GM19023 (cell line): ENCODE measurements around the gene LRMDA.

Experiments used
- ATAC-seq: cut with Tn5 transposase; IDR thresholded peaks from one replicate; pipeline ENCODE4 v1.9.1; 2021; ENCODE audit warnings: mild to moderate bottlenecking, moderate library complexity; ENCODE audit not compliant: unreplicated experiment

The LRMDA gene

DNA sequence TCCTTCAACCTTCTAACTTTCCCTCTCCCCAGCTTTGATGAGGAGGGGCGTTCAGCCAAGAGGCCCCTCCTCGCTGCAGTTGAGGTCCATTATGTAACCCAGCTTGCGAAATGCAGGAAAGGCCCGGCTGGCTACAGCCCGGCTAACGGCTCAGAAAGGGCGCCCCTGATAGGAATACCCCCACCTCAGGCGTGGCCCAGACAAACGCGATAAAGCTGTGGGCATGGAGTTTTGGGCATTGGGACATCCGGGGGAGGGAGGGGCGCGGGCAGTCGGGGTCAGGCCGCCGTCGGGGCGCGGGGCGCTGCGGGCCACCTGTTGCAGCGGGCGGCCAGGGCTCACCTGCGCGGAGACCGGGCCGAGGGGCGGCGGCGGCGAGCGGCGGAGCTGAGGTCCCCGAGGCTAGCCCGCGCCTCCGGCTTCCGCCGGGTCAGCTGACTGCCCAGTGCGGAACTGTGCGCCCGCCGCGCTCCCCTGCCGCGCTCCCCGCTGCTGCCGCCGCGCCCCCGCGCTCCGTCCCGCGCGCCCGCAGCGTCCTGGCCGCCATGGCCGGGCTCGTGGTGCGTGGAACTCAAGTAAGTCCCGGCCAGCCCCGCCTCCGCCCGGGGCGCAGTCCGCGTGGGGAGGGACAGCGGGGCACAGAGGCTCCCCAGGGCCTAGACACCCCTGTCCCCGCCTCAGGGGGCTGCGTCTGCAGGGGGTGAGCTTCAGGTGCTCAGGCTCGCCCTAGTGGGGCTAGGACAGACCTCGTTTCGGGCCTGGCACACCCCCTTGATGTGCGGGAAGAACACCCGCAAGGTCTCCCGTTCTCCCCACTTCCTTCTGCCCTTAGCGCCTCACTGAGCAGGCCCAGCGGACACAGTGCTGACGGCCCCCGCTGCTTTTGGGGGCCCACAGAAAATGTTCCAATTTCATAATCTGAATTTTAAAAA lies at the start of gene LRMDA:
Gene LRMDA, plus strand, starts transcription at position 445 of the 932 bp plus-strand sequence.
- peak; percentile 50 for ATAC-seq

DNA sequence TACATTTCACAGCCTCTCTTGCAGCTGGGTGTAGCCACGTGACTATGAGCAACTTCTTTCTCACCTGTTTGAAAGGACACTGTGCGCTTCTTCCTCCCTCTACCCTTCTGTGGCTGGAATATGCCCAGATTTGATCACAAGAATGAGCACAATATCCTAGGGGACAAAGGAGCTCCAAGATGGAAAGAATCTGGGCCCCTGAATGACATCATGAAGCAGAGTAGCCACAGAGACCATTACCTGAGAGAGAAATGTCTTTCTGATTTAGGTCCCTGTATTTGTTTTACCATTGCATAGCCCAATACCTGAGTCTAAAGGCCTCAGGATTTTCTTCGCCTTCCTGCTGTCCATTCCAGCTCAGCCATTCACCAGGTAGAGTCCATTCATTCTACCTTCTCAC lies 45.3 kb upstream of the LRMDA start:
- ATAC-seq, result no peak

DNA sequence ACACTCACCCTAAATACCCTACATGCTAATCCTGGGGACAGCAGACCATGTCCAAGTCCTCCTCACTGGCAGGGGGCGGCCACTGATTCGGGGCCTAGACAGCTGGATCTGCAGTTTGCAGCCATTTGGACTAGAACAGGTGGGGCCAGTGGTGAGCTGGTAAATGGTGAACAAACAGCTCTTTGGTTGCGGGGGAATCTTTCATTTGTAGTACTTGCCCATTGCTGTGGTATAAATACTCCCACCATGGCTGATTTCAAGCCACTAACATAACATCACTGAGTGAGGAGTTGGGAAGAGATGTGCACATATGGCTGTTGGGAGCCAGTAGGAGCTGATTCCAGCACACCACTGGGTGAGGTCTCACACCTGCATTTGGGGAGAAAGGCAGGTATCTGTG lies 43.3 kb upstream of the LRMDA start:
- no peak for ATAC-seq

DNA sequence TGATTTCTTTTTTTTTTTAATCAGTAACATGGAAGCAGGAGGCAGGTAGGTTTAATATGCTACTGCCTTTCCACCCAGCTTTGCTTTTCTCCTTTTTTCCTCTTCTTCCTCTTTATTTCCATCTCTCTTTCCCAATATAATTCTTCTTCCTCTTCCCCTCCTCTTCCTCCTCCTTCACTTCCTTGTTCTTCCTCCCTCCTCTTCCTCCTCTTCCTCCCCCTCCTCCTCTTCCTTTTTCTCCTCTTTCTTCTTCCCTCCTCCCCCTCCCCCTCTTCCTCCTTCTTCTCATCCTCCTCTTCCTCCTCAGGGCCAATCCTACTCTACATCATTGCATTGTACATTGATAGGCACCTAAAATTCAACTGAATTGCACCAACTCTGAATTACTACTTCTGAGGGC lies 41.2 kb upstream of the LRMDA start:
- ATAC-seq, result no peak

DNA sequence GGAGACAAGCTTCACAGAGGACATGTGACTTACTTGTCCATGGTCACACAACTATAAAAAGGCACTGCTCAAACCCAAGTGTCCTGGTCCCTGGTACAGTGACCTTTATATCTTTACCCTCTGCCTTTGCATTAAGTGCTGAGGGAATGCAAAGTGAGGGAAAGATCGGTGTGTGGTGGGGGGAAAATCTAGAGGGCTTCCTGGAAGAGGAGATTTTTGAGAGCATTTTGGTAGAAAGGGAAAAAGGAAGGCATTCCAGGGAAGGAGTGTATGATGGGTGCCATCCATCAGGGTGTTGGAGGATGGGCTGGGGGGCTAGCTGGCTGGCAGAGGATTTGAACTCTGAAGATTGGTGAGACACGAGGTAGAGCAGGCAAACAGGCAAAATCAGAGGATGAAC lies 39.2 kb upstream of the LRMDA start:
- ATAC-seq, result no peak

DNA sequence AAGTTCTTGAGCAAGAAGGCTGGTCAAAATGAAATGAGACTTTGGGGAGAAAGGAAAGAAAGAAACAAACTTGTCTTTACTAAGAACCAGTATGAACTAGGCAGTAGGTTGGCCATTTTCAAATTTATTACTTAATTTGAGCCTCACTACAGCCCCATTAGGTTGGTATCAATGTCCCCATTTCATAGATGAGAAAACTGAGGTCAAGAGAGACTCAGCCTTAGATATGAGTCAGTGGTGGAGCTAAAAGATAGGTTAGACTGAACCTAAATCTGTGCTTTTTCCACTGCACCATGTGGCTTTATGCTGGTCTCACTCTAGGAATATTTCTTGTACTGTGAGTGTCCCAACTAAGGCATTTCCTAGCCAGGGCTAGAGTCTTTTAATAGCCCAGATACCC lies 38.7 kb upstream of the LRMDA start:
- no peak for ATAC-seq

DNA sequence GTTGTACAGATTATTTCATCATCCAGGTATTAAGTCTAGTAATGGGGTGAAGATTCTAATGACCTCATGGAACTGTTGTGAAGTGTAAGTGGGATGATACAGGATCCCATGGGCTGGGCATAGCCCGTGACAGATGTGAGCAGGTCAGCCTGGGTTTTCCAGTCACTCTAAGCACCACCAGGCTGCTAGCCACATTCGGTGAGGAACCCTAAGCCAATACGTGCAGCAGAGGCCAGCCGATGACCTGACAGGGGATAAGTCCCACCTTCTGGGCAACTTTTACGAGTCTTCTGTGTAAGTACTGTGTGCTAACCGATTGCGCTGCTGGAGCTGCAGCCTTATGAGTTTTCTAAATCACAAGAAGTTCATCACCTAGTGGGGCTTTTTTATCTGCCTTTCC lies 37.2 kb upstream of the LRMDA start:
- no peak for ATAC-seq

DNA sequence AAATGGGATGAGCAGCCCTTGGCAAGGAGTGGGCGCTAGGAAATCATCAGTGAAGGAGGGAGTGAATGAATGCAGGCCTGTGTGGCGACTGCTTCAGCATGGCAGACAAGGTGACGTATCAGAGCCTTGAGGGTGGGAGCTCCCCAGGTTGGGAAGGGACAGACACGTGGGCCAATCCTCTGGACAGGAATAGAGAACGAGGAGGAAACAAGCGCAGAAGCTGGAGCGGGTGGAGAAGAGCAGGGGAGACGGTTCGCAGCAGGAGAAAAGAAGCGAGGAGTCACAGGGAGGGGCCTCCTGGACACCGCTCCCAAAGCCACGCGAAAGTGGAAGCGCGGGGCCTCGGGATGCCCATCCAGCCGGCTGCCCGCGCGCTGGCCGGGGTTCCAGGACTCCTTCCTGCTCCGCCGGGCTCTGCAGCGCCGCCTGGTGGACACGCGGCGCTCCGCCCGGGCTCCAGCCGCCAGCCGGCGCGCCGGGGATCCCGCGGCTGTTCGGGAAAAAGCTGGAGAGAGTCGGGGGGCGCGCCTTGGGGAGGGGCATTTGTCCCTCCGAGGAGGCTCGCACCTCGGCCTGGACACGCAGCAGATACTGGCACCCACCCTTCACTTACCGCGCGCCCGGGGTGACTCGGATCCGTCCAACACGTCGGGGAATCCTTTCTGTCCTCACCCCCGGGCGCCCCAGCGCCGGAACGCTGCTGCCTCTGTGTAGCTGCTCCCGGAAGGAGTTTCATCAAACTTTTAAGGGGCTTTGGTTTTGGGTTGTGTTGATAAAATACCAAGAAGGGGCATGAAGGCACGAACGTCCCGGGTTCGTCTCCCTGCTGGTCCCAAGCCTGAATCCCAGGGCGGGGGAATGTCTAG lies 36.1 kb upstream of the LRMDA start:
- ATAC-seq, result no peak

DNA sequence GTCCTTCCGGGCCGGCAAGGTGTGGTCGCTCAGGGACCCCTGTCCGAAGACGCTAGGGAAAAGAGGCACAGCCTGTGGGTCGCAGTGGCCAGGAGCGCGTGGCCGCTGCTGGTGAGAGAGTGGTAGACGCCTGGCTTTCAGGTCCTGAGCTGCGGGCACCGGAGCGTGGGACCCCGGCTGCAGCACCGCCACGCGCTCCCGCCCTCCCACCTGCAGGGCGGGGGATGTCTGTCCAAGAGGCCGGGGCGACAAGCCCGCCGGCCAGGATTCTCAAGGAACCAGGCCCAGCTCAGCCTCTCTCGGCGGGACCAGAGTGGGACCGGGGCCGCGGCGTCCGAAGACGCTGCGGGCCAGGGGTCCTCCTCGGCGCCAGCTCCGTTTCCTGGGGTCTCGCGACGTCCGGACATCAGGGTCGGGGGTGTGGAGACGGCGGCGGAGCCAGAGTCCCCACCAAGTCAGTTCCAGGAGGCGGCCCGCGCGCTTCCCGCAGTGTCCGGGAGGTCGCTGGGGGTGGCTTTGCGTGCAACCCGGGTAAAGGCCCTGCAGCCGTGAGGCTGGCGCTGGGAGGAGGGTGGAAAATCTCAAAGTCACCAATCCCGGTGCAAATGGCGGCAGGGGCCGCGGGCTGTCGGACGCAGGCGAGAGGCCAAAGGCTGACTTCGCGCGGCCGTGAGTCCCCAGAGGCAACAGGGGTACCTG lies 35.3 kb upstream of the LRMDA start:
- ATAC-seq, result no peak

DNA sequence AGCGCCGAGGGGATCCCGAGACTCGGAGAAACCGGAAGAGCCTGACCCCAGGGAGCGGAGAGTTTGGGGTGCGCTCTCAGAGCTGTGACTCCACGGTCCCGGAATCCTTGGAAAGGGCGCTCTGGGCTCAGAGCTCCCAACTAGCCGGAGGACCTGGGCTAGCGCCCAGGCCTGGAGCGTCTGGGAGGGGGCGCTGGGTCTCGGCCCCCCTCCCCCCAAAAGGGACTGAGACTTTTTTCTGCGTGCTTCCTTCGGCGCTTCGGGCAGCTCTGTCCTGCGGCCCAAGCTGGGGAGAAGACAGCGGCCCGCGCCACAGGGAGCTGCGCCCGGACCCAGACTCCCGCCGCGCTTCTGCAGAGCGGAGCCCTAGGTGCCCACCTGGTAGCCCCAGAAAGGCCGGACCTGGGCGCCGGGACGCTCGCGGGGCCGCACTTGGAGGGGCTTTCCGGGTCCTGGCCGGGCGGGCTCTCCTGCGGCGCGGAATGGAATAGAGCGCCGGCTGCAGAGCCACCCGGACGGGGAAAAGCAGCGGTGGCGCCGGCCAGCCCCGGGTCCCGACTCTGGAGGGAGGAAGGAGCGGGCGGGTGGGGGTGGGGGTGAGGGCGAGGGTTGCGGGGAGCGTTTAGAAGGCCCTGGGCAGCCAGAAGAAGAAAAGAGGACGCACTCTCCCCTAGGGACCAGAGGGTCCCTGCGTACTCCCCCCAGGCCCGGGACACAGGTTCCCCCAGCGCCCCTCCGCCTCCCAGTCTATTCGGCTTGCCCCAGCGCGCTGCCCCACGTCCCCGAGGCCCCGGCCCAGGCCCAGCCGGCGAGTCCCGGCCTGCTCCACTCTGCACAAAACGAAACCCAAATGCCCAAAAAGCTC lies 34.6 kb upstream of the LRMDA start:
- no peak for ATAC-seq

DNA sequence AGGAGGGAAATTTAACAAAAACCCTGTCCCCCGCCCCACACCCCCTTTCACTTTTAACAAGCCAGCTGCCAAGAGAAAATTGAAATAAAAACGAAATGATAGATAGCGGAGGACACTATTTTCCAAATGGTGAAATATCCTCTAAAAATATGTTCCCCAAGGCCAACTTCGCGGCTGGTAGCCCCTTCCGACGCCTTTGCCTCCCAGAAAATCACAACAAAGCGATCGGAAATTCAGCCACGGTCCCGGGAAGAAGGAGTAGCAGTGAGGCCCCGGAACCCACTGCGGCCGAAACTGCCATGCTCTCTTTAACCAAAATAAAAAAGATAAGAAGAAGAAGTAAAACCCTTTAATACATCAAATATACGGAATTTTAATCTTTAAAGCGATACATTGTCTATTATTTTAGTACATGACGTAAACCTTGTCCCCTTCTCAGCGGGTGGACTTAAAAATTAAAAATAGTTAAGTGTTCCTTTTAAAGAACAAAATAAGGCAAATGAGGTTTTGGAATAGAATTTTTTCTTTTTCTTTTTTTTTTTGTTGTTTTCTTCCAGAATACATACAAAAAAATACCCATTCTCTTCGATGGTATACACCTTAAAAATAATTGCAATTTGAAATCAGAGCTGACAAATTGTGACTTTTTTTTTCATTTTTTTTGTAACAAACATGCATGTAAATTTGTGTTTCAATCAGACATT lies 33.8 kb upstream of the LRMDA start:
- ATAC-seq, result no peak

DNA sequence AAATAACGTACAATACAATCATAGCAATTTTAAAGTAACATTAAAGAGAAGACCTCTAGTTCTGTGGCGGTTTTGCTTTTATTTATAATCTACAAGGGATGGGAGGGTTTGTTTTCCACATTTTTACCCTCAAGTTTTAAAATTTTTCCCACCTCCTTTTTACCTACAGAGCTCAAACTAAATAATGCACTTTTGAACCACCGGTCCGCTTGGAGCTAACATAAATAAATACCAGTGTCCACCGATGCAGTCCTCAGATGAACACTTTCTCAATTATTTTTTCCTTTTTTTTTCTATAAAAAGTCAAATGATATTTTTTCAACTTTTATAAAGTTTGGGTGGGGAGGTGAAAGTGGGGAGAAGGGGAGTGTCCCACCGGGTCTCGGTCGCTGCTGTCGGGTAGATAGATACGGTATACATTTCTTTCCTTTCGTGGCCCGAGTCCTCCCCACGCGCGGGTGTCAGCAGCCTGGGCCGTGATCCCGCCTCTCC lies 33.2 kb upstream of the LRMDA start:
- ATAC-seq, result no peak

DNA sequence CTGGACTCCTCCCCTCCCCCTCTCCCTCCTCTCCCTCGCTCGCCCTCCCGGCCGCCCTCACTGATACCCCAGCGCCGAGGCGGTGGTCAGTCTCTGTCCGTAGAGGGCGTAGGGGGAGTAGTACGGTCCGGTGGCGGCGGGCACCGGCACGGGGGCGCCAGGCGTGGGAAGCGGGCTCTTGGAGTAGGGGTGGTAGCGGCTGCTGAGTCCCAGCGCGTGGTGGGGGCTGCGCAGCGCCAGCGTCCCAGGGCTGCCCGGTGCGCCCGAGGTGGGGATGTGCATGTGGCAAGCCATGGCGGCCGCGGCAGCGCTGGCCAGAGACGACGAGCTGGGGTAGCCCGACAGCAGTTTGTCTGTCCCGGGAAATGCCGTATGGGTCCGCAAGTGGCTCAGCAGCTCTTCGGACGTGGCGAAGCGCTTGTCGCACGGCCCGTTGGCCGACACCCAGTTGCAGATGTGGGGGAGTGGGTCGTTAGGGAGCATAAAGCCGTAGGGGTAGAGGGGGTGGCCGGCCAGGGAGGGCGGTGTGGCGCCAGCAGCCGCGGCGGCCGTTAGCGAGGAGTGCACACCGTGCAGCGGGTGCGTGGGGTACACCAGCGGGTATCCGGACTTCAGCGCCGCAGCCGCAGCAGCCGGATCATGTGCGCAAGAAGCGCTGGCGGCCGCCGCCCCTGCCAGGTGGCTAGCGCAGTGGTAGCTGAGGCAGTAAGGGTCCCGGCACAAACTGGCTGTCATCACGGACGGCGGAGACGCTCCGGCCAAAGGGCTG lies 32.5 kb upstream of the LRMDA start:
- no peak for ATAC-seq

DNA sequence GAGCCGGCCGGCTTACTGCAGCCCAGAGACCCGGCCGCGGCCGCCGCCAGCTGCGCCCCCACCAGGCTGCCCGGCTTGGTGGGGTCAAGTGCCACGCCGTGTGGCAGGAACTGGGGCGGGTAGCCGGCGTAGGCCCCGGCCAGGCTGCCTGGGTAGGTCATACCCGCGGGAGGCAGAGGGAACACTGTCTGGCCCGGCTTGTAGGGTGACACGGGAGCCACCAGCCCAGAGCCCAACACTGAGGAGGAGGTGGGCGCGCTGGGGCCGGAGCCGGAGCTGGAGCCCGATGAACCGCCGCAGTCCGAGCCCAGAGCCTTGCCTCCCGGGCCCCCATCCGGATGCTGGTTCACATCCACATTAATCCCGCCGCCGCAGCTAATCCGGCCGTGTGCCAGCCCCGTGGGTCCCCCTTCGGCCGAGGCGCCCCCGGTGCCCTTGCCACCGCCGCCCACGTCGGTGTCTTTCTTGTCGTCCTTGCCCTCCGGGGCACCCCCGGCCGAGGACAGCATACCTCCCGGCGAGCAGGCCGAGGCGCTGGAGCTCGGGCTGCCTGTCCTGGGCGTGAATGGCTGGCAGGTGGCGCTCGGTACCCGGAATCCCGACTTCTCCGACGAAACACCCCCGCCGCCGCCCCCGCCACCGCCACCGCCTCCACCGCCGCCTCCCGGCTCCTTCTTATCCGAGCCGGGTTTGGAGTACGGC lies 31.8 kb upstream of the LRMDA start:
- ATAC-seq, result no peak

DNA sequence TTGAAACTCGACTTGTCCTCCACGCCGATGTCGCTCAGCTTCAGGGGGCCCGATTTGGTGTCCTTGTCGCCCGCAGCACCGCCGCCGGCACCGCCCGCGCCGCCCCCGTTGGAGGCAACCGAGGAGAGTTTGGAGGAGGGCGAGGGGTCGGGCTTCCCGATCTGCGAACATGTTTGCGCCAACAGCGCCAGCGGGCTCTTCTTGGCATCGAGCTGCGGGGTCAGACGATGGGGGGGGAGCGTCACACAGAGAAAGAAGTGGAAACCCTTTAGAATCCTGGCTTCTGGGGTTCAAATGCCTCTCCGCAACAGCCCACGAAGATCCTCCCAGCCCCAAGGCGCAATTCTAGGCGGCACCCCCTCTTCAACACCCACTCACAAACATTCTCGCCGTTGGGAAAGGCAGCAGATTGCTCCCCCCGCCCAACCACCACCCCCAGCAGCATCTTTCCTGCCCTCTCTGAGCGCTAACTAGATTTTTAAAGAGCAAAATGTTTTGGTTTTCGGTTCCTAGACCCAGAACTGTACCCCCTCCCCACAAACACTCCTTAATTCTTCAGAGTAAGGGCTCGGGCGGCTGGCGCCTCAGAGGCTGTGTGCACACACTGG lies 31.2 kb upstream of the LRMDA start:
- no peak for ATAC-seq

DNA sequence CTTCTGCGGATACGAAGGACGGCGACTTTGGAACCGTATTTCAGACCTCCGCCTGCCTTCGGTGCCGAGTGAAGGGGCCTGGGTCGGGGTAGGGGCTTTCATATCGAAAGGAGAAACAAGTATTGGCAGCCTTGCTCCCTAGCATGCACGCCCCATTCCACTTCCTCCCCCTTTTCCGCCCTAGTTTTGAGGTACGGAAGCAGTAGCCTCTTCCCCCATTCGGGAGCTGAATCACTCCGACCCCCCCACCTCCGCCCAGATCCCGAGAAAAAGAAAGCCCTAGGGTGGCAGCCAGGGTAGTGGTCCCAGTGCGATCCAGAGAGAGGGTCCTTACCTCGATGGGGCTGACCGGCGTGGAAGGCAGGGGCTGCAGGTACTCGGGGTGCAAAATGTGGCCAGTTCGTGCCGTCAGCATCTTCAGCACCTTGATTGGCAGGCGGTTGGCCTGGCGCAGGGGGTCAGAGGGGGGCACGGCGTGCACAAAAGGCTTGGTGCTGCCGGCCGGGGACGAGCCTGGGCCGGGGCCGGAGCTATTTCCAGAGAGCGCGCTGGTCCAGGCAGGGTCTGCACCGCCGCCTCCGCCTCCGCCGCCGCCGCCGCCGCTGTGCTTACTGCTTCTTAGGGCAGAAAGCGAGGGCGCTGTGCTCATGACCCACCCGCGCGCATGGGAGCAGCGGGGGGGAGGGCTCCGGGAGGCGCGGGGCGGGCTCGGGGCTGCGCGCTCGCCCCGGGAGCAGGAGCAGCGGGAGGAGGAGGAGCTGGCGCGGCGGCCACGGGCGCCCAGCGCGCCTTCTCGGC lies 30.5 kb upstream of the LRMDA start:
- peak; percentile 11 for ATAC-seq
